Stimulated activated CD8-positive, alpha-beta memory T cell treated with anti-CD3 and anti-CD28 coated beads, Interleukin-12 subunit alpha, Interleukin-12 subunit beta, amount 100 ng/mL, for 24 hours (primary cell): ENCODE results near the gene SERPINB8.

Experiments
- DNase-seq: peaks from one replicate; pipeline ENCODE4 v3.0.0-alpha.2; 2020; ENCODE audit errors: extremely low read depth

SERPINB8 gene

DNA sequence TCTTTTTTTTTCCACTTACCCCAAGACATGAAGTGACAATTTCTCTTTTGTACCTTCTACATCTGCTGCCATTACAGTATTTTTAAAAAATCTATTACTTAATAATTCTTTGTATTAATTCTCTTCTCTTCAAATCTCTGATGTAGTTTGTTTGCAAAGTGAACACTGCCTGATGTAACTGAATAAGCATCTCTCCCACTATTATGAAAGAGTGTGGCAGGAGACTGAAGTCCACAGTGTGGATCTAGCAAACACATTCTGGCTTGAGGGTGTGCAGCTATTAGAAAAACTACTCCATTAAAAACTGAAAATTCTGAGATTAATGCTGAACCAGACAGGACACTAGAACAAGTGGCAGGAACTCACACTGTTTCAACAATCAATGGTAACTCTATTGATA is 5.0 kb upstream of the SERPINB8 start:
- DNase-seq, result no peak

DNA sequence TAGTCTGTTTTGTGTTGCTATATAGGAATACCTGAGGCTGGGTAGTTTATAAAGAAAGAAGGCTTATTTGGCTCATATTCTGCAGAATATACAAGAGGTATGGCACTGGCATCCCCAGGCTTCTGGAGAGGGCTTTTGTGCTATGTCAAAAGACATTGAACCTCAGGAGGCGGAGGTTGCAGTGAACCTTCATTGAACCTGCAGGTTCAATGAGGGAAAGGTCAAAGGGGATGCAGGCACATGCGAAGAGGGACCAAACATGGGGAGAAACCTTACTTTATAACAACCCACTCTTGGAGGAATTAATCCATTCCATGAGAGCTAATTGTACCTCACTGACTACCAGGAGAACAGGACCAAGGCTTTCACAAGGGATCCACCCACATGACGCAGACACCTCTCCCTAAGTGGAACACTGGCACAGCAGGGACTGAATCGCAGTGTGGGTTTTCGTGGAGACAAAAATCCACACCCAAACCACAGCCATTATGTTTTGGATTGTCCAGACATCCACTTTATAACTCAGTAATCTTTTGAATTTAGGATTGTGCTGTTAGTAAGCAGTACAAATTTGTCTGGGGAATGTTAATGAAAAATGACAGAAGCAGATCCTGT is 4.1 kb upstream of the SERPINB8 start:
- no peak for DNase-seq

DNA sequence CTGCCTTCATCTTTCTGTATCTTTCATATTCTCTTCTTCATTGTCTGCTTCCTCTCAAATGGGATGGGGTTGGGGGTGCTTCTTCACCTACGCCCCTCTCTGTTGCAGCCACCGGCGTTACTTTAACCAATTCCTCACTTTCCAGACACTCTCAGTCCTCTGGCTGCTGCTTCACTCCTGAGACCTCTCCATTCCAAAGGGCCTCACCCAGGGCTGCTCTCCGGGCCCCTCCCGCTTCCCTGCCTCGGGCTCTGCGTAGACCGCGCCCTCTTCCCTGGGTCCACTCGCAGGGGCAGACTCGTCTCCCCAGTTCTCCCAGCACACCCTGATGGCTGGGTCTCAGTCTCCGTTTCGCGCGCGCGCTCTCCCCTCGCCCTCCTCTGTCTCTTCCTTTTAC is 926 bp downstream of the SERPINB8 start:
- no peak for DNase-seq

DNA sequence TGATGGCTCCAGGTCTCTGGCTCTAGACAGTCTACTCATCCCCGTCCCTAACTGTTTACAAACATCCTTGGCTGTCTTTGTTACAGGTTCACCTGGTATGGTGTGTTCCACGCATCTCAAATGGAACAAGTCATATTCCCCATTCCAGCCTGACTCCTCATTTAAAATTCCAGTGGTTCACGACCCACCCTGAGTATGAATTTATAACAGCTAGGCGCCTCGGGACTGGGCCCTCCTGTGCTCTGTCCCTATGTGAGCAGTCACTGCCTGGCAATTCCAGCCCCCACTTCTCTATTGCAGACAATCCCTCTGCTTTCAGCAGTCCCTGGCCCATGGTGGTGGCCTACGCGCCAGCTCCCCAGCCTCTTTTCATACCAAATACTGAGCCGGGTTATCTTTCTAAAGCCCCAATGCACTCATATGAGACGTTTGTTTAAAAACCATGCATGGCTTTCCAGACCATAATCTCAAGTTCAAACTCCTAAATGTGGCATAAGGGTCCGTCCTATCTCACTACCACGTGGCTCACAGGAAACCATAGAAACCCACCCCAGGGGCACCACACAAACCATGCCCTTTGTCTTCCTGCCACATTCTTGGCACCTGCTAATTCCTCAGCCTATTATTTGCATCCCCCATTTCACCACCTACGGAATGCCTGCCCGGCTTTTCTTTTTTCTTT is 1.6 kb downstream of the SERPINB8 start:
- no peak for DNase-seq

DNA sequence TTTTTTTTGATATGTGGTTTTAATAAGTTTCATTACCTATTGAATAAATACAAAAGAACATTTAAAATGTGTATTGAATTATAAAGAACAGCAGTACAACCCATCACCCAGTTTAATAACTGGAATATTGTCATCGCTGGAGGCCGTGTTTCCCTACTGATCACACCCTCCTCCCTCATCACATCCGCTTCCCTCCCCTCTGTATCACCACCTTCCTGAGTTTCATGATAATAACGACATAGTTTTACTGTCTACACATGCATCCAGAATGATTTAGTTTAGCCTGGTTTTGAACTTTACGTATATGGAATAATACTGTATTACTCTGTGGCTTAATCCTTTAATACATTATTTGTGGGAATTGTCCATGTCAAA is 2.1 kb downstream of the SERPINB8 start:
- DNase-seq, result no peak

DNA sequence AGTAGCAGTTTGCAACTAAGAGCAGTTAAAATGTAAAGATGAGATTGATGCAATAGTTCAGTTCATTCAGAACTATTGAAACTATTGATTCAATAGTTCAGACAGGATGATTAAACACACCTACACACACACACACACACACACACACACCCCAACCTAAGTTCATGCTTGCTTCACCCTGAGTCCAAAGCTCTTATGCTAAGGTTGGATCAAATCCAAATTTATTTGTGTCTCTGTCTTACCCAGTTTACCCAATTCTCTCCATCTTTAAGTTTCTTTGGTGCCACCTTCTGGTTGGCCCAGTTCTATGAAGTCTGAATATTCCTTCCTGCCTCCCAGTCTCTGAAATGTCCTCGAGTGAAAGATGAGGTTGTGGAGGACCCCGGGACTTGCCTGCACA is 5.1 kb downstream of the SERPINB8 start:
- no peak for DNase-seq

DNA sequence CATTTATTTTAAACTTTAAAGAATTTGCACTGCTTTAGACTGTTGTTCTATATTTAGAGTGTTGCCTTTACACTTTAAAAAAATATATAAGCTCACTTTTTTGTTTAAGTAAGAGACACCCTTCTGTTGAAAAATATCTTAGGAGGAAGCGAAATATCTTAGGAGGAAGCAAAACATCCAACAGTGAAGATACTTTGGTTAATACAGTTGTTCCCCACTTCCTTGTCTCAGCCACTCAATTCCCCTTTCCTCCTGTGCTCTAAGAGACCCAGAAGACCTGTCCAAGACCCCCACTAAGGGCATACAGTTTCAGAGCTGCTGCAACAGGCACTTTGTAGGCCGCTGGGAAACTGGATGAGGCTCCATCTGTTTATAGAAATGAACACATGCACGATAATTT is 5.7 kb downstream of the SERPINB8 start:
- DNase-seq, result no peak

DNA sequence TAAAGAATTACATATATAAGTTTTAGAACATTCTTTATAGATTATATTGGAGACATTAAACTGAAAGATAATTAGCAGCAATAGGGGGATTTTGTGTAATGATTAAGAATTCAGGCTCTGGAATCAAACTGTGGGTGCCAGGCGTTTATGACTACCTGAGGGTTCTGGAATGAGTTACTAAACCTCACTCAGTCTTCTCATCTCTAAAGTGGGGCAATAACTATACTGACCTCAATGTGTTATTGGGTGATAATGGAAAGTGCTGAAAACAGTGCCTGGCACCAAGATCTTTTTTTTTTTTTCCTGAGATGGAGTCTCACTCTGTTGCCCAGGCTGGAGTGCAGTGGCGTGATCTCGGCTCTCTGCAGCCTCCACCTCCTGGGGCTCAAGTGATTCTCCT is 7.2 kb downstream of the SERPINB8 start:
- no peak for DNase-seq

DNA sequence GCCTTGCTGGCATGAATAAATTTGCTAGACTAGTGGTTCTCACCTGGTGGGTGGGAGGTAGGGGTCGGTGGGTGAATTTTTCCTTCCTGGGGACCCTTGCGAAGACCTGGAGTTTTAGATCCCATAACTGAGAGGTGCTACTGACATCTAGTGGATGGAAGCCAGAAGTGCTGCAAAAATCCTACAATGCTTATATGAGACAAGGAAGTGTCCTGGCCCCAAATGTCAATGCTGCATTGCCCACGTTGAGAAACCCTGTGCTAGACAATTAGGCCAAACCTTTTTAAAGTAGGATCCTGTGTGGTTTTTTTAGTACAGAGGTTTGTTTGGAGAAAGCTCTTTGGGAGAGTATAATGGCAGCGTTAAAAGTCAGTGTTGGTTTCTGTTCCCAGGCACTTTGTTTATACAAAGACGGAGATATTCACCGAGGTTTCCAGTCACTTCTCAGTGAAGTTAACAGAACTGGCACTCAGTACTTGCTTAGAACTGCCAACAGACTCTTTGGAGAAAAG is 9.6 kb downstream of the SERPINB8 start:
- no peak for DNase-seq

DNA sequence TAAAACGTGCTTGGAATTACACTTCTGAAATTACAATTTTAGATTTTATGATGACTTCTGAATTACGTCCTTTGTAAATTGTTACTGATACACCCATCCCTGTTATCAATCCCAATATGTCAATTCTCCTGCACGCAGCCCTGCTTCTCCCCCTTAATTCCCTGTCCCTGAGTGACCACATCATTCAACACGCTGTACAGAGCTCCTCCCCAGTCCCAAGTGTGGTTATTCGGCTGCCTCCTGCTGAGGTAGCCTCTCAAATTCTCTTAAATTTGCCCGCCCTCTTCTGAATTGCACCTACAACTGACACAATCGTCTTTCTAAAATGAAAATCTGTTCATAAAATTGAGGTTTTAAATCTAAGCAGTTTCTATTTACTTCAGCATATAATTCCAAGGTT is 10.1 kb downstream of the SERPINB8 start:
- no peak for DNase-seq

DNA sequence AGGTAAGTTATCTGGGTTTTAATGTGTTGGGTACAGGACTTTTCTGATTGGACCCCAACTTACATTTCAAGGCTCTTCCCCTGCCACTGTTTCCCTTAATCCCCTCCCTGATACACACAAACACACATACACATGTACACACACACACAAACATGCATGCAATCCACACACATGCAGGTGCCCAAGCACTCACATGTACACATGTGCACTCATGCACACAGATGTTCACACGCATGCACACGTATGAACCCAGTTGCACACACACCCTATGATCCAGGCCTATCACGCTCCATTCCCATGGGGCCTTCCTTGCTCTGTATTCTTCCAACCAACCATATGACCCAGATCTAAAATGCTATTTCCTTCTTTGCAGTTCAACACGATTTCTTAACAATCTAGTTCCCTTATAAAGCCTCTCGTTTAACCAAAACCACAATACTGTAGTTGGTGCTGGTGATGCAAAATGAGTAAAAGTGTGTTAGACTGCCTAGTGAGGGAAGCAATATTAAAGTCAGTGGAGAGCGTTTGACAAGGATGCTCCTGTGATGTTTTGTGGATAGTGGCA is 11.1 kb downstream of the SERPINB8 start:
- no peak for DNase-seq

DNA sequence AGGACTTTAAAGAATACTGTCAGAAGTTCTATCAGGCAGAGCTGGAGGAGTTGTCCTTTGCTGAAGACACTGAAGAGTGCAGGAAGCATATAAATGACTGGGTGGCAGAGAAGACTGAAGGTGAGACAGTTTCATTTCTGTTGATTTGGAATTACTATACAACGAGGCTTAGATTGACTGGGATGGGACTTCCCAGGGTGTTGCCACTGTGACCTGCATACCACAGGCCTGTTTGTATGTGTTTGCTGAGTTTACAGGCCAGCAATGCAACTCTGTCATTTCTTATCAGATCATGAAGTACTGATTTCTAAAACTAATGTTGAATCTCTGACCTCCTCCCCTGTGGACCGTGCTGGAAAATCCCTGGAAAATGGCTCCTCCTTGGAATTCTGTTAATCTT is 11.8 kb downstream of the SERPINB8 start:
- no peak for DNase-seq

DNA sequence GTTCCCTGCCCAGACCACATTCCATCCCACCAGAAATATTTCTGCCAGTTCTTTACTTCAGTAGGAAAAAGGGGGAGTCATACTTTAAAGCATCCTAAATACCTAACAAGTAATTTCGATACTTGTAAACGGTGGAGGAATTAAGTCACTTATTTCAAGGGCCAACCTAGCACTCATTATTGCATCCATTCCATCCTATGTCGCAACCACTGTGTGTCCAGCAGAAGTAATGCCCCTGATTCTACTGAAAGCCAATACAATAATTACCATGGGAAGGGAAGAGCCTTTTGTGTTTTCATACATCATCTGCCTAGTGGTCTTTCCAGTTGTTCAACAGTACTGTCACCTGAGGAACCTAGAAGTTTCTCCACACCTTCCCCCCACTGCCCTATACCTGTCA is 12.5 kb downstream of the SERPINB8 start:
- no peak for DNase-seq

DNA sequence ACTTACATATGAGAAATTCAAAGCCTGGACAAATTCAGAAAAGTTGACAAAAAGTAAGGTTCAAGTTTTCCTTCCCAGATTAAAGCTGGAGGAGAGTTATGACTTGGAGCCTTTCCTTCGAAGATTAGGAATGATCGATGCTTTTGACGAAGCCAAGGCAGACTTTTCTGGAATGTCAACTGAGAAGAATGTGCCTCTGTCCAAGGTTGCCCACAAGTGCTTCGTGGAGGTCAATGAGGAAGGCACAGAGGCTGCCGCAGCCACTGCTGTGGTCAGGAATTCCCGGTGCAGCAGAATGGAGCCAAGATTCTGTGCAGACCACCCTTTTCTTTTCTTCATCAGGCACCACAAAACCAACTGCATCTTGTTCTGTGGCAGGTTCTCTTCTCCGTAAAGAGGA is 17.0 kb downstream of the SERPINB8 start:
- DNase-seq, result no peak

DNA sequence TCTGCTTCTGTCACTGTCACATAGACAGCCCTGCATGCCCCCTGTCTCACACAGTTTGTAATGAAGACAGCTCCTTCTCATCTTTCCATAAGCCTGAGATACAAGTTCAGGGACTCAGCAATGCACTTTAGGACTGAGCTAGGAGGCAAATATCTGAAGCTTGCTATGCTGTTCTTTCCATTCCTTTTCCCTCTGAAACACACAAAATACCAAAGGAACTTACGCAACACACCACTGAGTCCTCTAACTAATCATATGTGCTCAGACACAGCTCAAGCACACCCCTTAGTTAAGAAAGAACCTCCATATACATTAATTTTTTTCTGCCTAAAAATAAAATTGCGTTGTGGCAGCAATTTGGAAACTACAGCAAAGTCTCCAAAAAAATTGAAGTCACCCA is 17.9 kb downstream of the SERPINB8 start:
- no peak for DNase-seq

DNA sequence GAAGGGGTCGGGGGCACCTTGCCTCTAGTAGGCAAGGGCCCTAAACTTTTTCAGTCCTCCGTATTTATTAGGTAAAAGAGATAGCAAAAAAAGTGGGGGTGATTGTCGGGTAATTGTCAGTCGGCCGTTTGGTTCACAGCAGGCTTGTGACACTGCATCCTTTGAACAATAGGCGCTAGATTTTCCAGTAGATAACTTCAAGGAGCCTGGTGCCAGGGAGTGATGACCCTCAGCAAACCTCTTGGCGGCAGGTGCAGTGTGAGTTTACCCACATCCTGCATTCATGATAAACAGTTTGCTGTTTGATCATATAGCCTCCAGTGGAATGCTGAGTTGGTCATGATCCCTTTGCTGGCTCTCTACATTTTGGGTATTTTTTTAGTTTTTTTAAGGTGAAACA is 22.9 kb downstream of the SERPINB8 start:
- no peak for DNase-seq

DNA sequence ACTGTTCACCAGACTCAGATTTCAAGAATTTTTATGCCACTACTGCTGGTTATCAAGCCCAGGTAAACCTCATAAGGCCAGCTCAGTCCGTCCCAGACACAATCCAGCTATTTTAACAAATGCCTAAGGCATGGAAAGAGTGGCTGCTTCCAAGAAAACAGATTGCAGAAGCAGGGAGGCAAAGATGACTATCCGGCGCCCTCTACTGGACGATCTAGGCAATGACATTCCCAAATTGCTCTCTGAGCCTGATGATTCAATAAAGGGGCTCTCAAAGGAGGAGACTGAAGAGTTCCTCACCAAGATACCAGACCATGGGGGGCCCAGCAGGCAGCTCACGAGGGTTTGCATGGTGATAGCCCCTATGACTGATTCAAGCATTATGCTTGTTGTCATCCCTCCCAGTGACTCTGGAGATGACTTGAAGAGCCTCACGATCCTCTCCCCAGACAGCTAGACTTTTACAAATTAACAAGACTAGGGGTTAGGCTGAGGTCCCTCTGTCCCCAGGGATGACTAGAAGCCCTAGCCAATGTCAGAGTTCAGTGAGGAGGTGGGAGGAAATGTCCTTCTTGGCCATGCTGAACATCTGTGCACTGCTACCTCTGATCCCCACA is 25.0 kb downstream of the SERPINB8 start:
- no peak for DNase-seq

DNA sequence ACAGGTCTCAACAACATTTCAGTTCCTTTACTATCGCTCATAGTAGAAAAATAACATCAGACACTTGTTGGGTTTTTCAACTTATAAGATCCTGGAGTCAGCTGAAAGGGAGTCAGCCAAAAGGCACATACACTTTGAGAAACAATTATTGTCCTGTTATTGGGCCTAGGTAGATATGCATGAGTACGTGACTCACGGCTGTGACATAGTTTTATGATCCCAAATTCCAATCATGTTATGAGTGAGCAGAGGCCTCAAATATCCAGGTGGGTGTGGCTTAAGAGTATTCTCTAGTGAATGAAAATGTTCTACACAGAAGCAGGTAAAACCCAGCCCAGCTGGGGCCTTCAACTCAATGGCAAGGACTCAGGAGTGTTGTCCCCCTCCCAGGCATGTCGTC is 27.2 kb downstream of the SERPINB8 start:
- DNase-seq, result no peak

DNA sequence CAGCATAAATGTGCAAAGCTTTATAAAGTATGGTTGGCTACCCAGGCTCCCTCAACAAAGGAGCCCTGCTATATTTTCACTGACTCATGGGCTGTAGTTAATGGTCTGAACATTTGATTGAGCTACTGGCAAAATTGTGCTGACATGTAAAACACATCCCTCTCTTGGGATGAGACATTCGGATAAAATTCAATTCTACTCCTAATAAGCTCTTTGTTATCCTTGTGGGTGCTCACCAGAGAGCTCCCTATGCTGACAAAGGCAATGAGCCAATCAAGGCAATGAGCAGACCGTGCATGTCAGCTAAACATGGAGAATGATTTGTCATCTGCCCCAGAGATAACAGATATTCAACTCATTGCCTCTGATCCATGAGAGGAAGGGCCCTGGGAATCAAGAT is 27.7 kb downstream of the SERPINB8 start:
- no peak for DNase-seq

DNA sequence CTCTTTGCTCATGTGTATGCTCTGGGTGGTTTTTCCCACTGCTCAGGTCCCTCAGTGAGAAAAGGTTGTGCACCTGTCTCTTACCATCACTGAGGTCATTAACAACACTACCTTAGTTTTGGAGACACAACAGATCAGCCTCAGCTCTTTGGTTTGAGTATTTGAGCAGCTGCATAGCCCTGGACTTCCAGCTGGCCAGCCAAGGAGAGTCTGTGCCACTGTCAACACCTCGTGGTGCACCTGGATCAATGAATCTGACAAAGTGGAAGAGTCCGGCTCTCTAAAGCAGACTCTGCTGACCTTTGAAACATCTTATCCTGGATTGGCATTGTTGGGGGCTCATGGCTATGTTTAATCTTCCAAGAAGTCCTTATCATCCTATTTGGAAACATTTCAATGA is 30.0 kb downstream of the SERPINB8 start:
- no peak for DNase-seq

DNA sequence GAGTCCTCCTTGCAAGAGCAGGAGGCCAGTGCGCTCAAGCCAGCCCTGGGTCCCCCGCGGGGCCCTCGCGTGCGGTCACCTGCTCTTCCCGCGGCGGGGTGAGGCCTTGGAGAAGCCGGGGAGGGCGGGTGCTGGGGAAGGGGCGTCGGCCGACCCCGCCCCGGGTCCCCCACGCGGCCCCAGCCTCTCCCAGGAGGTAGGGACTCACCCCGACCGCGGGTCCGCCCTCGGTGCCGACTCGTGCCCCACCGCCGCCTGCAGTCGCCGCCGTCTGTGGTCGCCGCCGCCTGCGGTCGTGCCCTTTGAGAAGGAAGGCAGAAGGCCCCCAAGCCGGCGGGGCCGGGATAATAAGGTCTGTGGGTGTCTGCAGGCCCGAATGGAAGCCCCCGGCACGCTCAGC is 32.7 kb downstream of the SERPINB8 start:
- no peak for DNase-seq

DNA sequence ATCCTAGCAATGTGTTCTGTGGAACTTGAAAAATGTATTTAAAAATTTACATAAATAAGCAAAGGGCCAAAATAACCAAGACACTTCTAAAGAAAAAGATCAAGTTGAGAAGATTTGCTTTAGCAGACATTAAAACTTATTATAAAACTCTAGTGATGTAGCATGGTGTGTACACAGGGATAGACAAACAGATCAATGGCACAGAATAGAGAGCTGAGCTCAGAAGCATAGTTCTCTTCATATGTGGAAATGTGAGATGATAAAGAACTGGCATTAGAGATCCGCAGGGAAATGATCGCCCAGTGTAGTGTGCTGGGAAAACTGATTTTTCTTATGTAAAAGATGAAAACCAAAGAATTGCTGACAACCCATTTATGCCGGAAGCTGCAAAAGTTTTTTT is 39.4 kb downstream of the SERPINB8 start:
- DNase-seq, result no peak

DNA sequence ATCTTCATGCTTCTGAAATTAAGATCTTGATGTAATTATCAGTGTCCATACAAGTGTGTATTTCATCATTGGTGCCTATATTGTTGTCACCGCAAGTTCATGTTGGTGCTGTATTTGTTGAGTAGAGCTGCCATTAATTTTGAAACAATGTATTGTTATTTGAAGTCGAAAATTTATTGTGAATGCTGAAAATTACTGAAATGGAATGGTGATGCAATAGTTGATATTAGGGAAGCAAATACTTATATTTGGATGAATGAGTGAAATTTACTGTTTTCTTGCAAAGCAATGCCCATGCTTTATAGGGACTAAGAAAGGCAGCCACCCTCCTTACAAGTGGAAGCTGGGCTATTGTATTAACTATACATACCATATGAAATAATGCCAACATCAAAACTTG is 41.6 kb downstream of the SERPINB8 start:
- DNase-seq, result no peak
